ENCODE measurements around the gene MS4A1.

- TF ChIP-seq POLR2AphosphoS5 (IDR thresholded peaks at IDR 0.05; ENCODE audit: low read depth), result no peak
- TF ChIP-seq REST (IDR thresholded peaks at IDR 0.05; ENCODE audit: unreplicated experiment), result no peak
- no peak for TF ChIP-seq CTCF (conservative IDR thresholded peaks at IDR 0.05; ENCODE audit: low read depth in 2 of 2)
- no peak for TF ChIP-seq CREB1 (CRISPR knock-in tag; IDR thresholded peaks at IDR 0.05; ENCODE audit: low read depth)
- no peak for TF ChIP-seq STAT1 (IDR thresholded peaks at IDR 0.05; ENCODE audit: unreplicated experiment)
- no peak for TF ChIP-seq EZH2phosphoT487 (IDR thresholded peaks at IDR 0.05; ENCODE audit: unreplicated experiment)
Measured at GRCh38 chr11:60492488-60493009, 36.9 kb downstream of the MS4A1 start, which contains the start of gene MS4A12.

All from GM23338 (cell line).